HCT116 (cell line): Measurements from ENCODE around the gene NAMPT. TPM values are rescaled to one million over a fixed set of nuclear protein-coding genes. Genes with fewer than 3 reads are reported as not detected.

Experiments used
- ATAC-seq: fragments of 200-7000 bp; cut with Tn5 transposase; 2 replicates; pipeline ENCODE4 v1.9.1; 2020; ENCODE audit warnings: mild to moderate bottlenecking, moderate library complexity
- BruUV-seq: library from RNA; stranded (reverse); fragments of 400-500 nt; replicated peaks from 2 replicates; lab custom pipeline; 2021; lab: Mats Ljungman, UMichigan
- CTCF ChIA-PET: fragments of 300-600 bp; sonication (Branson Sonifier 250); formaldehyde crosslinking; loops from one replicate; lab custom pipeline; 2021; ENCODE audit warnings: antibody characterized with exemption; lab: Charles Lee
- POLR2A ChIA-PET: fragments of 300-600, 350-600 bp; sonication (Branson Sonifier 250); formaldehyde crosslinking; loops from one replicate; lab custom pipeline; 2021; ENCODE audit warnings: antibody characterized with exemption; lab: Charles Lee
- RAD21 ChIA-PET, 2 experiments: fragments of 300-600 bp; sonication (Branson Sonifier 250); formaldehyde crosslinking; loops; one replicate each; lab custom pipeline; 2023; ENCODE audit warnings: low total read pairs in 2 of 2; ENCODE audit not compliant: uncharacterized antibody in 2 of 2, unreplicated experiment in 2 of 2, low non-redundant PET in 1 of 2; lab: Charles Lee
- DNase-seq: peaks from one replicate; pipeline ENCODE4 v3.0.0-alpha.2; 2010; ENCODE audit warnings: low read depth, low spot score
- H2AFZ ChIP-seq: fragments of 200-600 bp; shearing (Covaris generic), sonication (generic); 2 replicates; pipeline ENCODE4 v1.6.1; 2017; ENCODE audit warnings: low read depth, mixed run types, mixed read lengths, antibody characterized with exemption, low read length; ENCODE audit not compliant: poor library complexity, severe bottlenecking
- H3K27ac ChIP-seq: 2 replicates; pipeline ENCODE4 v1.5.1; 2012; ENCODE audit warnings: low read depth, low read length
- H3K27me3 ChIP-seq: fragments of 200-600 bp; sonication (generic); 2 replicates; pipeline ENCODE4 v1.6.1; 2016; ENCODE audit warnings: mixed run types, low read length, mixed read lengths; ENCODE audit not compliant: insufficient read depth
- H3K36me3 ChIP-seq, 2 experiments: fragments of 200-500 bp in 1 of 2; fragments of 200-600 bp in 1 of 2; sonication (Bioruptor generic) in 1 of 2; sonication (generic) in 1 of 2; 2 replicates each; pipeline versions ENCODE4 v1.5.1 to v1.6.1; 2014 to 2016; ENCODE audit warnings: low read length in 2 of 2, inconsistent platforms in 1 of 2, mixed read lengths in 1 of 2, mixed run types in 1 of 2; ENCODE audit not compliant: insufficient read depth in 2 of 2, control insufficient read depth in 1 of 2
- H3K4me1 ChIP-seq, 2 experiments: fragments of 200-600 bp in 1 of 2; sonication (generic) in 1 of 2; 2 replicates each; pipeline versions ENCODE4 v1.5.1 to v1.6.1; 2012 to 2017; ENCODE audit warnings: low read length in 2 of 2, inconsistent platforms in 1 of 2, mild to moderate bottlenecking in 1 of 2, mixed read lengths in 1 of 2, mixed run types in 1 of 2, moderate library complexity in 1 of 2; ENCODE audit not compliant: insufficient read depth in 2 of 2, control insufficient read depth in 1 of 2
- H3K4me2 ChIP-seq: fragments of 200-600 bp; sonication (generic); 2 replicates; pipeline ENCODE4 v1.6.1; 2017; ENCODE audit warnings: mixed run types, low read length, mixed read lengths
- H3K4me3 ChIP-seq, 2 experiments: fragments of 200-600 bp in 1 of 2; sonication (generic) in 1 of 2; replicated peaks in 1 of 2; 2 replicates each; pipeline ENCODE4 v1.5.1; 2011 to 2016; ENCODE audit warnings: low read length in 2 of 2, control low read depth in 1 of 2, low read depth in 1 of 2, mild to moderate bottlenecking in 1 of 2, mixed read lengths in 1 of 2, mixed run types in 1 of 2
- H3K79me2 ChIP-seq: fragments of 200-600 bp; sonication (generic); 2 replicates; pipeline ENCODE4 v1.6.1; 2017; ENCODE audit warnings: mild to moderate bottlenecking, mixed run types, low read length, moderate library complexity, mixed read lengths; ENCODE audit not compliant: insufficient read depth
- H3K9ac ChIP-seq: fragments of 200-600 bp; sonication (generic); 2 replicates; pipeline ENCODE4 v1.6.1; 2016; ENCODE audit warnings: low read length, mixed read lengths
- H3K9me2 ChIP-seq: fragments of 200-600 bp; sonication (generic), shearing (Covaris generic); 2 replicates; pipeline ENCODE4 v1.6.1; 2017; ENCODE audit warnings: mixed run types, mild to moderate bottlenecking, moderate library complexity; ENCODE audit not compliant: insufficient read depth
- H3K9me3 ChIP-seq, 2 experiments: fragments of 200-500 bp in 1 of 2; fragments of 200-600 bp in 1 of 2; sonication (Bioruptor generic) in 1 of 2; sonication (generic) in 1 of 2; 2 replicates each; pipeline ENCODE4 v1.6.1; 2014 to 2017; ENCODE audit warnings: low read length in 2 of 2, mixed read lengths in 2 of 2, inconsistent platforms in 1 of 2, low read depth in 1 of 2, mild to moderate bottlenecking in 1 of 2, mixed run types in 1 of 2, moderate library complexity in 1 of 2; ENCODE audit not compliant: control insufficient read depth in 1 of 2, insufficient read depth in 1 of 2
- H4K20me1 ChIP-seq: fragments of 200-600 bp; sonication (generic), shearing (Covaris generic); 2 replicates; pipeline ENCODE4 v1.6.1; 2017; ENCODE audit warnings: mixed run types, mild to moderate bottlenecking, moderate library complexity; ENCODE audit not compliant: insufficient read depth
- ATF3 ChIP-seq: IDR thresholded peaks from 2 replicates; pipeline ENCODE4 v1.6.1; 2012
- CEBPB ChIP-seq: IDR thresholded peaks from 2 replicates; pipeline ENCODE4 v1.6.1; 2012; ENCODE audit warnings: low read depth
- CTCF ChIP-seq, 3 experiments: fragments of 200-600 bp in 1 of 3; sonication (generic) in 1 of 3; IDR thresholded peaks in 2 of 3; conservative IDR thresholded peaks in 1 of 3; 2 replicates each; pipeline ENCODE4 v1.5.1; 2012 to 2017; ENCODE audit warnings: low read depth in 2 of 3, low read length in 2 of 3, antibody characterized with exemption in 1 of 3, borderline replicate concordance in 1 of 3, control low read depth in 1 of 3, mild to moderate bottlenecking in 1 of 3, mixed read lengths in 1 of 3, mixed run types in 1 of 3, moderate library complexity in 1 of 3; ENCODE audit not compliant: insufficient read depth in 1 of 3
- EGR1 ChIP-seq: IDR thresholded peaks from 2 replicates; pipeline ENCODE4 v1.6.1; 2012; ENCODE audit warnings: low read depth
- EZH2phosphoT487 ChIP-seq: fragments of 200-600 bp; IDR thresholded peaks from 2 replicates; pipeline ENCODE4 v1.6.1; 2018; ENCODE audit warnings: antibody characterized with exemption, borderline replicate concordance
- FOSL1 ChIP-seq: IDR thresholded peaks from 2 replicates; pipeline ENCODE4 v1.6.1; 2012; ENCODE audit warnings: low read depth
- MAX ChIP-seq: IDR thresholded peaks from 2 replicates; pipeline ENCODE4 v1.6.1; 2012
- POLR2A ChIP-seq: IDR thresholded peaks from 2 replicates; pipeline ENCODE4 v1.7.0; 2011; ENCODE audit warnings: borderline replicate concordance; ENCODE audit not compliant: insufficient read depth, insufficient read length; ENCODE audit errors: extremely low read depth
- POLR2AphosphoS5 ChIP-seq: IDR thresholded peaks from 2 replicates; pipeline ENCODE4 v1.6.1; 2011; ENCODE audit warnings: mild to moderate bottlenecking, low read depth, low read length, moderate library complexity
- RAD21 ChIP-seq: IDR thresholded peaks from 2 replicates; pipeline ENCODE4 v1.6.1; 2012; ENCODE audit warnings: low read depth, mild to moderate bottlenecking
- REST ChIP-seq: IDR thresholded peaks from 2 replicates; pipeline ENCODE4 v1.6.1; 2012; ENCODE audit warnings: low read depth
- SIN3A ChIP-seq: IDR thresholded peaks from 2 replicates; pipeline ENCODE4 v1.6.1; 2012; ENCODE audit warnings: low read depth
- SP1 ChIP-seq: IDR thresholded peaks from 2 replicates; pipeline ENCODE4 v1.6.1; 2012; ENCODE audit warnings: low read depth
- SRF ChIP-seq: IDR thresholded peaks from 2 replicates; pipeline ENCODE4 v1.6.1; 2012; ENCODE audit warnings: low read depth
- TCF7L2 ChIP-seq: IDR thresholded peaks from 2 replicates; pipeline ENCODE4 v1.7.0; 2011; ENCODE audit warnings: borderline replicate concordance, inconsistent platforms; ENCODE audit not compliant: insufficient read depth, insufficient read length; ENCODE audit errors: extremely low read depth
- YY1 ChIP-seq: IDR thresholded peaks from 2 replicates; pipeline ENCODE4 v1.6.1; 2011; ENCODE audit warnings: low read length, low read depth, moderate library complexity, mild to moderate bottlenecking; ENCODE audit not compliant: insufficient replicate concordance; ENCODE audit errors: extremely low read depth
- ZBTB33 ChIP-seq: IDR thresholded peaks from 2 replicates; pipeline ENCODE4 v1.6.1; 2011; ENCODE audit warnings: mild to moderate bottlenecking, low read length, moderate library complexity; ENCODE audit not compliant: insufficient replicate concordance; ENCODE audit errors: extremely low read depth
- ZFX ChIP-seq: fragments of 450-650 bp; IDR thresholded peaks from 2 replicates; pipeline ENCODE4 v1.6.1; 2017
- ZNF274 ChIP-seq: fragments of 200-500 bp; sonication (Bioruptor generic); IDR thresholded peaks from 2 replicates; pipeline ENCODE4 v1.6.1; 2014; ENCODE audit warnings: mild to moderate bottlenecking, low read depth, low read length, inconsistent platforms
- intact Hi-C: fragments of 100-400 bp; cut with micrococcal nuclease; formaldehyde crosslinking; loops from 2 replicates; pipeline ENCODE4 v1.10.0; 2022
- total RNA-seq: library from RNA; stranded (reverse); gene quantifications from one replicate; pipeline ENCODE4 v1.2.1, GENCODE V29; 2021; ENCODE audit not compliant: unreplicated experiment

NAMPT gene
- total RNA-seq, 1 experiment from 2014 or later: 113 TPM

- POLR2A ChIA-PET: no interaction called here
- ATAC-seq (no peak), DNase-seq (no peak)
- CTCF ChIA-PET: no interaction called here
- no peak for TF ChIP-seq SP1
- no peak for TF ChIP-seq EZH2phosphoT487
- TF ChIP-seq CEBPB: no peak
- TF ChIP-seq MAX: no peak
- TF ChIP-seq RAD21: no peak
- no peak for TF ChIP-seq ZBTB33
- TF ChIP-seq FOSL1: no peak
- no peak for TF ChIP-seq POLR2AphosphoS5
- no peak for TF ChIP-seq YY1
- no peak for TF ChIP-seq TCF7L2
- TF ChIP-seq ZNF274: no peak
- TF ChIP-seq EGR1: no peak
- TF ChIP-seq SRF: no peak
- no peak for TF ChIP-seq CTCF (IDR thresholded peaks at IDR 0.05 in 2 of 3, conservative IDR thresholded peaks at IDR 0.05 in 1 of 3; ENCODE audit: borderline replicate concordance in 1 of 3, insufficient read depth in 1 of 3, low read depth in 2 of 3, low read length in 2 of 3)
- no peak for TF ChIP-seq REST
- TF ChIP-seq SIN3A: no peak
- TF ChIP-seq ATF3: no peak
- TF ChIP-seq ZFX: no peak
- TF ChIP-seq POLR2A: no peak
- Histone ChIP-seq H3K36me3 (no peaks in the 10 kb centered on the region), H3K9me3 (no peaks in the 10 kb centered on the region), H2AFZ (no peak overlapping the region), H3K4me3 (no peak overlapping the region), H3K27ac (no peak overlapping the region), H3K4me2 (no peak overlapping the region), H3K9me2 (no peaks in the 10 kb centered on the region), H3K4me1 (no peaks in the 10 kb centered on the region), H3K9ac (no peak overlapping the region), H4K20me1 (no peaks in the 10 kb centered on the region), H3K27me3 (no peaks in the 10 kb centered on the region), H3K79me2 (no peaks in the 10 kb centered on the region)
- no TSS peak for BruUV-seq
- intact Hi-C loops: no loop called here
- RAD21 ChIA-PET: no interaction called here
Observed at GRCh38 chr7:106239406-106239805, 45.4 kb downstream of the NAMPT start.
